AG09309 (cell line): Measurements from ENCODE around the gene LUZP1.

Source experiments
- DNase-seq: peaks from one replicate; pipeline ENCODE4 v3.0.0-alpha.2; 2010; ENCODE audit warnings: low read depth
- H3K4me3 ChIP-seq: 2 replicates; pipeline ENCODE4 v1.5.1; 2011; ENCODE audit warnings: mild to moderate bottlenecking, low read depth, low read length, moderate library complexity; ENCODE audit not compliant: control insufficient read depth
- CTCF ChIP-seq: IDR thresholded peaks from 2 replicates; pipeline ENCODE4 v1.5.1; 2011; ENCODE audit warnings: mild to moderate bottlenecking, low read depth, low read length, inconsistent platforms; ENCODE audit not compliant: insufficient read depth, control insufficient read depth; ENCODE audit errors: missing control alignments

Gene LUZP1

DNA sequence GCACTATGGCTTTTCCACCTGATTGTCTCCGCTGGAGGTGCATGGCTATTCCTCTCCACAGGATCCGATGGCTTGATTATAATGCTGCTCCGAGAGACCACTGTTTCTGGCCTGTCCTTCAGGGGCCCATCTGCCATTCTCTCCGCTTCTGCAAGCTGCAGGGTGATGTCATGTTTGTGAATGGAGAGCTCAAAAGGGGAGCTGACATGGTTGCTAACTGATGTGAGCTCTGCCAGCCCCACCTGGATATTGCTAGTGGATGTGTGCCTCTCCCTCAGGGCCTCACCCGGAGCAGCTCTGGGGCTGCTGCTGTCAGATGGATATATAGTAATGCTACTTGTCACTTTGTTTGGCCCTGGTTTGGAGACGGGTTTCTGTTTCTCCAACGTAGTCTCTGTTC, 77.1 kb downstream of the LUZP1 start:
- DNase-seq: no peak
- no peak for TF ChIP-seq CTCF
- no peak overlapping the region for H3K4me3 ChIP-seq

GRCh38 chr1:23090056-23090455, 78.6 kb downstream of the LUZP1 start:
- DNase-seq: no peak
- no peak overlapping the region for H3K4me3 ChIP-seq
- TF ChIP-seq CTCF: no peak

- TF ChIP-seq CTCF: no peak
- no peak for DNase-seq
- H3K4me3 ChIP-seq: no peak overlapping the region
Measured at GRCh38 chr1:23088027-23088426, 80.6 kb downstream of the LUZP1 start.

DNA sequence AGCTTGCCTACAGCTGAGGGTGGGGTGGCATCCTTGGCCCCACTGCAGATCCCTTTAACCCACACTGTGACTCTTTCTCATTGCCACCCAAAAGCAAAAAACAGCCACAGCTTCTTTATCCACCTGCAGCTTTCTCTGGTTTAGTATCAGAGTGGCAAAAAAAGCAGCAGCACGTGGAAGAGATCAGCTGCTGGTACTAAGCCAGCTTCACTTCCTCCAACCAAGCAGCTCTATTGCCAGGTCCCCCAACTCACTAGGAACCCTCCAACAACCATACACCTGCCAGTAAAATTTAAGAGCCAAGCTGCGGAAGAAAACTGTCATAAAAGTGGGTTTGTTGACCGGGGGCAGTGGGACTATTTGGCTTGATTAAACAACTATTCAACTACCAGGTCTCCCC, 83.0 kb downstream of the LUZP1 start:
- no peak for DNase-seq
- no peak overlapping the region for H3K4me3 ChIP-seq
- no peak for TF ChIP-seq CTCF

DNA sequence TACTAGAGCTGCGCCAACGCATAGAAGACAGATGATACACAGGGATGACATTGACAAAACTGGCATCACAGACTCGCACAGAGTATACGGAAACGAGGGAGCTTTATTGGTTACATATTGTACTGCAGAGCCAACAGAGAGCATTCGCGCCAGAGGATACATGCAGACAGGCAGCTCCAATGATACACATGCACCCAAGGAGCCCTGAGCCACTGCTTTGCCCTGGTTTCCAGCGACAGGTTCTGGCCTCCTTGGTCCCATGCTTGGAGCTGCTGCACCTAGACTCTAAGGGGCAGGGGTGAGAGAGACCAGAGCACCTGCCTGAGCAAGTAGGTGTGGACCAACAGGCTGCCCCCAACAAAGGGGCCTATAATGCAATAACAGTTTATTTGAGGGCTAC, 83.8 kb downstream of the LUZP1 start:
- no peak for DNase-seq
- no peak overlapping the region for H3K4me3 ChIP-seq
- TF ChIP-seq CTCF: no peak

DNA sequence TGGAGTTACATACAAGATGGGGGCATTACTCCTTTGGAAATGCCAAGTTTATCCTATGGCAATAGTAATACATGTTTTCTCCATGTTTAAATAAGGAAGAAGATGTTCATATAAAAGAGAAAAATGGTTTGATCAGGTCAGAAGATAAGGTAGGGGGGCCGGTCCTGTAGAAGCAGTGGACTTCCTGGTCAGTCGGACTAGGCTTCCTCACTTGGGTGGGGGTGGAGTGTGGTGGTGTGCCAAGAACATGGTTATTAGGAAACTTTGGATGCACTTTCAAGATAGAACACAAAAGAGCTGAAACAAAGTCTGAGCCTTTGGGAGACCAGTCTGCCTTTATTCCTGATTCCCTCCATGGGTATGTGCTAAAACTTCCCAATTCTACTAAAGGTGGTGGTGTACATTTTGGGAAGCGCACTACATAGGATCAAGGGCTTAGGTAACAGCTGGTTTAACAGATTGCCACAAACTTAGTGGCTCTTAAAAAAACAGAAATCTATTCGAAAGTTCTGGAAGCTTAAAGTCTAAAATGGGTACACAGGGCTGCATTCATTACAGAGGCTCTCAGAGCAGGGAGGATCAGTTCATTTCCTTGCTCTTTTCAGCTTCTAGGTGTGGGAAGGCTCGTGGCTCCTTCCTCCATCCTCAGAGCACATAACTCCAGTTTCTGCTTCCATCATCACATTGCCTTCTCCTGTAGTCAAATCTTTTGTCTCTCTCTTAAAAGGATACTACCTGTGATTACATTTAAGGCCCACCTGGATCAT, 84.8 kb downstream of the LUZP1 start:
- H3K4me3 ChIP-seq: no peak overlapping the region
- DNase-seq: no peak
- no peak for TF ChIP-seq CTCF

DNA sequence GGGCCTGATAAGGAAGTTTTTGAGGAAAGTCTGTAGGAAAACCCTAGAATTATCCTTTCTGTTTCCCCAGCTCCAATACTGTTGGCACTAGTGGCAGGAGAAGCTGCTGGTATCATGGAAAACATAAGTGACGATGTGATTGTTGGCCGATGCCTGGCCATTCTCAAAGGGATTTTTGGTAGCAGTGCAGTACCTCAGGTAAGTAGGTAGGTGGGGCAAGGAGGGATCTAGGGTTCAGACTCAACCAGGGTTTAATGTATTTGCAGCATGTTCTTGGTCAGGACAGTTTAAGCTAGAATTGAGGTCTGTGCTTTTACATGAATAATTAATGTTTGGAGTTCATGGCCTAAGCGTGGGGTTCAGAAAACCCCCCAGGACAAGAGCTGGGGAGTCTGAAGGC, 87.3 kb downstream of the LUZP1 start:
- no peak for DNase-seq
- TF ChIP-seq CTCF: no peak
- no peak overlapping the region for H3K4me3 ChIP-seq
